Activated naive CD4-positive, alpha-beta T cell treated with anti-CD3 and anti-CD28 coated beads, Interleukin-2, amount 50 U/mL, for 24 hours (primary cell): ENCODE results near the gene PDLIM1.

Experiments
- H3K27ac Mint-ChIP-seq: one replicate; pipeline ENCODE4 v1.8.0; 2021; ENCODE audit warnings: mild to moderate bottlenecking, mixed read lengths
- H3K27me3 Mint-ChIP-seq: one replicate; pipeline ENCODE4 v1.8.0; 2021; ENCODE audit warnings: mixed read lengths
- H3K36me3 Mint-ChIP-seq: one replicate; pipeline ENCODE4 v1.8.0; 2021; ENCODE audit warnings: mixed read lengths
- H3K4me1 Mint-ChIP-seq: one replicate; pipeline ENCODE4 v1.8.0; 2021; ENCODE audit warnings: mixed read lengths
- H3K4me3 Mint-ChIP-seq: one replicate; pipeline ENCODE4 v1.8.0; 2021; ENCODE audit warnings: mild to moderate bottlenecking, mixed read lengths
- H3K9me3 Mint-ChIP-seq: one replicate; pipeline ENCODE4 v1.8.0; 2021; ENCODE audit warnings: mixed read lengths

PDLIM1 gene

GRCh38 chr10:95325863-95326262 is 35.1 kb upstream of the PDLIM1 start:
- H3K27ac Mint-ChIP-seq = no peak overlapping the region
- H3K36me3 Mint-ChIP-seq = no peaks in the 10 kb centered on the region
- H3K9me3 Mint-ChIP-seq = no peaks in the 10 kb centered on the region
- no peaks in the 10 kb centered on the region for H3K27me3 Mint-ChIP-seq
- no peaks in the 10 kb centered on the region for H3K4me1 Mint-ChIP-seq
- no peak overlapping the region for H3K4me3 Mint-ChIP-seq

GRCh38 chr10:95324436-95325268 is 33.8 kb upstream of the PDLIM1 start:
- Mint-ChIP-seq H3K9me3 (no peaks in the 10 kb centered on the region), H3K27ac (no peak overlapping the region), H3K4me1 (no peaks in the 10 kb centered on the region), H3K4me3 (no peak overlapping the region), H3K36me3 (no peaks in the 10 kb centered on the region), H3K27me3 (no peaks in the 10 kb centered on the region)

GRCh38 chr10:95321554-95322301 is 30.9 kb upstream of the PDLIM1 start:
- Mint-ChIP-seq H3K4me1 (no peaks in the 10 kb centered on the region), H3K9me3 (no peaks in the 10 kb centered on the region), H3K36me3 (no peaks in the 10 kb centered on the region), H3K27ac (no peak overlapping the region), H3K4me3 (no peak overlapping the region), H3K27me3 (no peaks in the 10 kb centered on the region)

GRCh38 chr10:95319239-95319638 is 28.4 kb upstream of the PDLIM1 start:
- Mint-ChIP-seq H3K27me3 (no peaks in the 10 kb centered on the region), H3K9me3 (no peaks in the 10 kb centered on the region), H3K27ac (no peak overlapping the region), H3K36me3 (no peaks in the 10 kb centered on the region), H3K4me1 (no peaks in the 10 kb centered on the region), H3K4me3 (no peak overlapping the region)

- H3K4me3 Mint-ChIP-seq = no peak overlapping the region
- no peaks in the 10 kb centered on the region for H3K27me3 Mint-ChIP-seq
- no peaks in the 10 kb centered on the region for H3K4me1 Mint-ChIP-seq
- H3K9me3 Mint-ChIP-seq = no peaks in the 10 kb centered on the region
- no peak overlapping the region for H3K27ac Mint-ChIP-seq
- H3K36me3 Mint-ChIP-seq = no peaks in the 10 kb centered on the region
Measured at GRCh38 chr10:95315509-95315908, 24.7 kb upstream of the PDLIM1 start.

- Mint-ChIP-seq H3K9me3 (no peaks in the 10 kb centered on the region), H3K4me3 (no peak overlapping the region), H3K36me3 (no peaks in the 10 kb centered on the region), H3K4me1 (peaks cover 3% of the 10 kb centered on the region), H3K27me3 (no peaks in the 10 kb centered on the region), H3K27ac (no peak overlapping the region)
Measured at GRCh38 chr10:95314192-95314918, 23.6 kb upstream of the PDLIM1 start.

GRCh38 chr10:95312986-95313495 is 22.2 kb upstream of the PDLIM1 start:
- Mint-ChIP-seq H3K27ac (no peak overlapping the region), H3K4me1 (peaks cover 3% of the 10 kb centered on the region), H3K27me3 (no peaks in the 10 kb centered on the region), H3K4me3 (no peak overlapping the region), H3K9me3 (no peaks in the 10 kb centered on the region), H3K36me3 (no peaks in the 10 kb centered on the region)

GRCh38 chr10:95312257-95312656 is 21.5 kb upstream of the PDLIM1 start:
- Mint-ChIP-seq H3K9me3 (no peaks in the 10 kb centered on the region), H3K27ac (no peak overlapping the region), H3K27me3 (no peaks in the 10 kb centered on the region), H3K4me3 (no peak overlapping the region), H3K36me3 (no peaks in the 10 kb centered on the region), H3K4me1 (peaks cover 3% of the 10 kb centered on the region)

GRCh38 chr10:95309958-95310357 is 19.2 kb upstream of the PDLIM1 start:
- no peak overlapping the region for H3K27ac Mint-ChIP-seq
- peaks cover 3% of the 10 kb centered on the region for H3K4me1 Mint-ChIP-seq
- no peaks in the 10 kb centered on the region for H3K9me3 Mint-ChIP-seq

GRCh38 chr10:95308389-95309302 is 17.8 kb upstream of the PDLIM1 start:
- Mint-ChIP-seq H3K4me3 (no peak overlapping the region), H3K27ac (no peak overlapping the region), H3K27me3 (no peaks in the 10 kb centered on the region), H3K9me3 (no peaks in the 10 kb centered on the region), H3K4me1 (peaks cover 3% of the 10 kb centered on the region), H3K36me3 (no peaks in the 10 kb centered on the region)

More at GRCh38 chr10:95309958-95310357, 19.2 kb upstream of the PDLIM1 start:
- no peaks in the 10 kb centered on the region for H3K36me3 Mint-ChIP-seq
- H3K4me3 Mint-ChIP-seq = no peak overlapping the region
- H3K27me3 Mint-ChIP-seq = no peaks in the 10 kb centered on the region

GRCh38 chr10:95306851-95307250 is 16.0 kb upstream of the PDLIM1 start:
- H3K27me3 Mint-ChIP-seq = no peaks in the 10 kb centered on the region
- no peak overlapping the region for H3K27ac Mint-ChIP-seq
- H3K4me3 Mint-ChIP-seq = no peak overlapping the region
- H3K9me3 Mint-ChIP-seq = no peaks in the 10 kb centered on the region
- H3K4me1 Mint-ChIP-seq = peaks cover 3% of the 10 kb centered on the region
- H3K36me3 Mint-ChIP-seq = no peaks in the 10 kb centered on the region

GRCh38 chr10:95306318-95306650 is 15.5 kb upstream of the PDLIM1 start:
- Mint-ChIP-seq H3K4me1 (peaks cover 3% of the 10 kb centered on the region), H3K27ac (no peak overlapping the region), H3K9me3 (no peaks in the 10 kb centered on the region), H3K36me3 (no peaks in the 10 kb centered on the region), H3K27me3 (no peaks in the 10 kb centered on the region), H3K4me3 (no peak overlapping the region)

- H3K9me3 Mint-ChIP-seq = no peaks in the 10 kb centered on the region
- H3K36me3 Mint-ChIP-seq = no peaks in the 10 kb centered on the region
- H3K4me3 Mint-ChIP-seq = no peak overlapping the region
- H3K4me1 Mint-ChIP-seq = peaks cover 3% of the 10 kb centered on the region
- no peaks in the 10 kb centered on the region for H3K27me3 Mint-ChIP-seq
- H3K27ac Mint-ChIP-seq = no peak overlapping the region
Measured at GRCh38 chr10:95305606-95306317, 15.0 kb upstream of the PDLIM1 start.

- no peaks in the 10 kb centered on the region for H3K4me1 Mint-ChIP-seq
- H3K9me3 Mint-ChIP-seq = no peaks in the 10 kb centered on the region
- no peaks in the 10 kb centered on the region for H3K36me3 Mint-ChIP-seq
- no peak overlapping the region for H3K4me3 Mint-ChIP-seq
- H3K27ac Mint-ChIP-seq = no peak overlapping the region
- no peaks in the 10 kb centered on the region for H3K27me3 Mint-ChIP-seq
Measured at GRCh38 chr10:95304976-95305375, 14.2 kb upstream of the PDLIM1 start.
